ENCODE data around the gene PRMT5. TPM values are rescaled to one million over a fixed set of nuclear protein-coding genes. Genes with fewer than 3 reads are reported as not detected.

PRMT5 gene
- total RNA-seq, 4 donors from 2014 or later = 42.9 to 53.2 (median 48.3) TPM

GRCh38 chr14:22925513-22925912, 3.7 kb downstream of the PRMT5 start:
- 96 to 97% methylated on average over 8 of the region's 8 CpGs for WGBS, 2 donors
- H3K4me3 ChIP-seq (ENCODE audit: low read depth, poor library complexity, severe bottlenecking) = no peak overlapping the region
- DNase-seq (ENCODE audit: low spot score in 2 of 2) = no peak
- no peak for TF ChIP-seq POLR2A (IDR thresholded peaks at IDR 0.05)
- TF ChIP-seq CTCF (IDR thresholded peaks at IDR 0.05) = no peak
- intact Hi-C loops (cut with DNase I; ENCODE audit: low total_unique reads) = no loop called here

GRCh38 chr14:22923746-22924145, 5.4 kb downstream of the PRMT5 start:
- DNase-seq (ENCODE audit: low spot score in 2 of 2) = no peak
- 96 to 98% methylated on average over 5 of the region's 5 CpGs for WGBS, 2 donors
- intact Hi-C loops (cut with DNase I; ENCODE audit: low total_unique reads) = no loop called here
- no peak overlapping the region for H3K4me3 ChIP-seq (ENCODE audit: low read depth, poor library complexity, severe bottlenecking)
- no peak for TF ChIP-seq POLR2A (IDR thresholded peaks at IDR 0.05)
- TF ChIP-seq CTCF (IDR thresholded peaks at IDR 0.05) = no peak

GRCh38 chr14:22922294-22922693, 6.9 kb downstream of the PRMT5 start:
- no peak overlapping the region for H3K4me3 ChIP-seq (ENCODE audit: low read depth, poor library complexity, severe bottlenecking)
- intact Hi-C loops (cut with DNase I; ENCODE audit: low total_unique reads) = no loop called here
- DNase-seq (ENCODE audit: low spot score in 2 of 2) = no peak
- WGBS, 2 donors = 88 to 92% methylated on average over 2 of the region's 2 CpGs
- no peak for TF ChIP-seq CTCF (IDR thresholded peaks at IDR 0.05)
- no peak for TF ChIP-seq POLR2A (IDR thresholded peaks at IDR 0.05)

- intact Hi-C loops (cut with DNase I; ENCODE audit: low total_unique reads) = no loop called here
- TF ChIP-seq CTCF (IDR thresholded peaks at IDR 0.05) = no peak
- H3K4me3 ChIP-seq (ENCODE audit: low read depth, poor library complexity, severe bottlenecking) = no peak overlapping the region
- WGBS, 2 donors = 75 to 87% methylated on average over 6 of the region's 6 CpGs
- DNase-seq (ENCODE audit: low spot score in 2 of 2) = no peak
These were observed 8.5 kb downstream of the PRMT5 start for GRCh38 chr14:22920697-22921096.

- TF ChIP-seq CTCF (IDR thresholded peaks at IDR 0.05) (no peak), POLR2A (IDR thresholded peaks at IDR 0.05) (no peak)
- no peak overlapping the region for H3K4me3 ChIP-seq (ENCODE audit: low read depth, poor library complexity, severe bottlenecking)
- intact Hi-C loops (cut with DNase I; ENCODE audit: low total_unique reads) = no loop called here
- 10% methylated on average over 10 of the region's 10 CpGs for WGBS, 2 donors
- DNase-seq (ENCODE audit: low spot score in 2 of 2) = no peak
These were observed 9.6 kb downstream of the PRMT5 start for GRCh38 chr14:22919601-22919921.

- peak; percentile 100 for DNase-seq (ENCODE audit: low spot score in 2 of 2)
- 0% methylated on average over 44 to 46 of the region's 46 CpGs for WGBS, 2 donors
- H3K4me3 ChIP-seq (ENCODE audit: low read depth, poor library complexity, severe bottlenecking) = peak within 1 kb of the TSS; percentile 89
- TF ChIP-seq CTCF (IDR thresholded peaks at IDR 0.05) (no peak), POLR2A (IDR thresholded peaks at IDR 0.05) (peak in 1 of 2 donors; percentile 60)
- intact Hi-C loops (cut with DNase I; ENCODE audit: low total_unique reads) = no loop called here
These were observed 10.2 kb downstream of the PRMT5 start, which contains the start of gene RBM23 for GRCh38 chr14:22918804-22919600. TSS of gene RBM23 (minus strand) at chr14:22919149.

Data from lower leg skin (tissue), 4 donors.